Measurements from ENCODE around the gene FLOT1. TPM values are rescaled to one million over a fixed set of nuclear protein-coding genes. Genes with fewer than 3 reads are reported as not detected.

The FLOT1 gene
- total RNA-seq, 1 donor from 2014 or later, result 100 TPM

GRCh38 chr6:30686009-30686907 lies 56.2 kb downstream of the FLOT1 start, which contains the start of gene PPP1R18:
PPP1R18 (minus strand) TSS chr6:30686645; CDS start chr6:30686018, 627 bp downstream.
- peak within 1 kb of the TSS; percentile 94 for H3K4me3 ChIP-seq (ENCODE audit: low read depth, low read length)
- no peak for DNase-seq (ENCODE audit: low read depth)
- TF ChIP-seq CTCF (conservative IDR thresholded peaks at IDR 0.05; ENCODE audit: low read depth, low read length), result no peak

- no peak for DNase-seq (ENCODE audit: low read depth)
- peak overlapping the region; percentile 94 for H3K4me3 ChIP-seq (ENCODE audit: low read depth, low read length)
- peak; percentile 30 for TF ChIP-seq CTCF (conservative IDR thresholded peaks at IDR 0.05; ENCODE audit: low read depth, low read length)
Observed at GRCh38 chr6:30685157-30686008, 57.1 kb downstream of the FLOT1 start.

GRCh38 chr6:30684386-30685156 lies 57.9 kb downstream of the FLOT1 start:
- H3K4me3 ChIP-seq (ENCODE audit: low read depth, low read length), result peak overlapping the region; percentile 94
- TF ChIP-seq CTCF (conservative IDR thresholded peaks at IDR 0.05; ENCODE audit: low read depth, low read length), result no peak
- no peak for DNase-seq (ENCODE audit: low read depth)

- TF ChIP-seq CTCF (conservative IDR thresholded peaks at IDR 0.05; ENCODE audit: low read depth, low read length), result no peak
- DNase-seq (ENCODE audit: low read depth), result no peak
Observed at GRCh38 chr6:30683980-30684338, 58.5 kb downstream of the FLOT1 start.

GRCh38 chr6:30683183-30683979 lies 59.1 kb downstream of the FLOT1 start:
- TF ChIP-seq CTCF (conservative IDR thresholded peaks at IDR 0.05; ENCODE audit: low read depth, low read length), result no peak
- no peak for DNase-seq (ENCODE audit: low read depth)
- peak overlapping the region; percentile 94 for H3K4me3 ChIP-seq (ENCODE audit: low read depth, low read length)

More at GRCh38 chr6:30683980-30684338, 58.5 kb downstream of the FLOT1 start:
- H3K4me3 ChIP-seq (ENCODE audit: low read depth, low read length), result peak overlapping the region; percentile 94

All from epithelial cell of proximal tubule (primary cell).